Sigmoid colon (tissue), 7 donors: Measurements from ENCODE around the gene PROSER2. TPM values are rescaled to one million over a fixed set of nuclear protein-coding genes. Genes with fewer than 3 reads are reported as not detected.

Experiments used
- DNase-seq: peaks from one replicate; pipeline ENCODE4 v3.0.0-alpha.2; 2019
- H3K27ac ChIP-seq, 4 donors: fragments of 200-600 bp; sonication (generic); one replicate each; pipeline ENCODE4 v1.5.1; 2016 to 2019; ENCODE audit warnings: mild to moderate bottlenecking in 1 of 4
- H3K27me3 ChIP-seq, 3 donors: fragments of 200-600 bp; sonication (generic); one replicate each; pipeline ENCODE4 v1.5.1; 2019; ENCODE audit warnings: mild to moderate bottlenecking in 1 of 3
- H3K36me3 ChIP-seq, 4 donors: fragments of 200-600 bp; sonication (generic); one replicate each; pipeline ENCODE4 v1.5.1; 2016 to 2019
- H3K4me1 ChIP-seq, 4 donors: fragments of 200-600 bp; sonication (generic); one replicate each; pipeline ENCODE4 v1.5.1; 2017 to 2019
- H3K4me3 ChIP-seq, 4 donors: fragments of 200-600 bp; sonication (generic); one replicate each; pipeline ENCODE4 v1.5.1; 2017 to 2019; ENCODE audit warnings: mild to moderate bottlenecking in 2 of 4, moderate library complexity in 1 of 4
- H3K9me3 ChIP-seq, 4 donors: fragments of 200-600 bp in 3 of 4; sonication (generic) in 3 of 4; one replicate each; pipeline versions ENCODE4 v1.5.1 to v1.6.1; 2013 to 2019
- EP300 ChIP-seq, 4 donors: sonication (generic); formaldehyde crosslinking; IDR thresholded peaks; one replicate each; pipeline ENCODE4 v1.6.1; 2017; ENCODE audit warnings: antibody characterized with exemption in 4 of 4
- POLR2A ChIP-seq, 2 donors: fragments of 450-650 bp; IDR thresholded peaks; one replicate each; pipeline ENCODE4 v1.6.1; 2016; ENCODE audit warnings: antibody characterized with exemption in 2 of 2, mild to moderate bottlenecking in 2 of 2, moderate library complexity in 2 of 2
- POLR2AphosphoS5 ChIP-seq, 4 donors: sonication (generic); formaldehyde crosslinking; IDR thresholded peaks; one replicate each; pipeline ENCODE4 v1.6.1; 2017; ENCODE audit warnings: antibody characterized with exemption in 4 of 4
- WGBS, 2 donors: extraction: QIAGEN DNeasy Blood & Tissue Kit; methylation state at CpG; one replicate each; pipeline ENCODE4 v1.1.7; 2013; 5-methylcytosine and 5-hydroxymethylcytosine counted together
- intact Hi-C: fragments of 100-400 bp; cut with DNase I; formaldehyde crosslinking; loops from one replicate; pipeline ENCODE4 v1.15.1; 2023
- polyA plus RNA-seq, 3 donors: library from polyadenylated mRNA; stranded (reverse); fragments of 200-250 nt; gene quantifications; one replicate each; pipeline ENCODE4 v1.2.3, GENCODE V29; 2013
- total RNA-seq, 4 donors: library from RNA; depleted of rRNA; stranded (reverse); fragments of >200 nt; gene quantifications; one replicate each; pipeline ENCODE4 v1.1.0, GENCODE V29; 2016
- TF ChIP-seq, protein P1 (sequence below), 4 experiments: fragments of 450-650 bp in 3 of 4; fragments of 200-600 bp in 1 of 4; IDR thresholded peaks; one replicate each; pipeline ENCODE4 v1.5.1; 2016 to 2019; ENCODE audit warnings: antibody characterized with exemption in 4 of 4, mild to moderate bottlenecking in 3 of 4, moderate library complexity in 2 of 4
- donor health status: healthy with polysubstance abuse.
- donor health status: Bipolar disorder and iron deficiency.
- donor health status: healthy.

Gene PROSER2
- total RNA-seq (1 to 10 TPM in 3 of 4 donors, under 1 TPM in 1; 0.71 to 2.5 (median 1.6) TPM), polyA plus RNA-seq (1 to 10 TPM in 2 of 3 donors, under 1 TPM in 1; 0.60 to 2.8 (median 2.3) TPM)

GRCh38 chr10:11823122-11823988 is at the start of gene PROSER2:
Gene PROSER2, plus strand, starts transcription at chr10:11823356. Its CDS starts 28,722 bp downstream, at chr10:11852078.
- peak in 1 of 4 donors; percentile 39 for TF ChIP-seq POLR2AphosphoS5 (IDR thresholded peaks at IDR 0.05)
- TF ChIP-seq, protein P1, sequence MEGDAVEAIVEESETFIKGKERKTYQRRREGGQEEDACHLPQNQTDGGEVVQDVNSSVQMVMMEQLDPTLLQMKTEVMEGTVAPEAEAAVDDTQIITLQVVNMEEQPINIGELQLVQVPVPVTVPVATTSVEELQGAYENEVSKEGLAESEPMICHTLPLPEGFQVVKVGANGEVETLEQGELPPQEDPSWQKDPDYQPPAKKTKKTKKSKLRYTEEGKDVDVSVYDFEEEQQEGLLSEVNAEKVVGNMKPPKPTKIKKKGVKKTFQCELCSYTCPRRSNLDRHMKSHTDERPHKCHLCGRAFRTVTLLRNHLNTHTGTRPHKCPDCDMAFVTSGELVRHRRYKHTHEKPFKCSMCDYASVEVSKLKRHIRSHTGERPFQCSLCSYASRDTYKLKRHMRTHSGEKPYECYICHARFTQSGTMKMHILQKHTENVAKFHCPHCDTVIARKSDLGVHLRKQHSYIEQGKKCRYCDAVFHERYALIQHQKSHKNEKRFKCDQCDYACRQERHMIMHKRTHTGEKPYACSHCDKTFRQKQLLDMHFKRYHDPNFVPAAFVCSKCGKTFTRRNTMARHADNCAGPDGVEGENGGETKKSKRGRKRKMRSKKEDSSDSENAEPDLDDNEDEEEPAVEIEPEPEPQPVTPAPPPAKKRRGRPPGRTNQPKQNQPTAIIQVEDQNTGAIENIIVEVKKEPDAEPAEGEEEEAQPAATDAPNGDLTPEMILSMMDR (IDR thresholded peaks at IDR 0.05), result no peak
- TF ChIP-seq EP300 (IDR thresholded peaks at IDR 0.05), result no peak
- intact Hi-C loops, result no loop called here
- Histone ChIP-seq H3K4me3 (peak within 1 kb of the TSS; percentile 21 to 59 (median 54)), H3K36me3 (no peaks in the 10 kb centered on the region), H3K27me3 (peaks cover 6 to 77% (median 28%) of the 10 kb centered on the region in 3 donors), H3K27ac (peak within 1 kb of the TSS in 3 of 4 donors; percentile 22 to 60 (median 38)), H3K4me1 (peaks cover 0 to 14% (median 11%) of the 10 kb centered on the region in 4 donors), H3K9me3 (no peaks in the 10 kb centered on the region)
- WGBS, 2 donors, result 1% methylated on average over 114 of the region's 114 CpGs
- no peak for DNase-seq

DNA sequence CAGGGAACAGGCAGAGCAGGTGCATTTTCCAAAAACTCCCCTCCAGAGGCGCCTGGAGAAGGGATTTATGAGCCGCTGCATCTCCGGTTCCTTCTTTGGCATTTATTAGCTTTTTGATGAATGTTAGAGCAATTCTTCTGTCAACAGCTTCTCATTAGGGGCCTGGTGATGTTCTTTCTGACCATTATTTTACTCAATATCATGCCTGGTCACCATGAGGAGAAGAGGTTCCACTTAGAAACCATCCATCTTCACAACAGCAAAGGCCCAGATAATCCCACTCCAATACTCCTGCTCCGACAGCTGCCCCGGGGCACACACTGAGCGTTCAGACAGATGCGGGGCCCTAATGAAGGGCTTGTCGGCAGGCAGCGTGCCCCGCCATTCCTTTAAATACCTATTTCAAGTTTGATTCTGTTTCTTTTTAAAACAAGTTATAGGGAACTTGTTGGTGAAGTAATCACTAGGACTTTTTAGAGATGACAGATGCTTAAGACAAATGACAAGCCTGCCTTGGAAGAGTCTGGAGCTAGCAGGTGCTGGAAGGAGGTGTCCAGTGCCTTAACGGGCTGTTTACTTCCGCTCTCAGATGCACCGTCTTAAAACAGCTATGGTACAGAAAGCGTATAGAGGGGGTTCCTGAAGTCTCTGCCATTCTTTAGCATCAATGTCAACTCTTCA is 49.3 kb upstream of the PROSER2 start:
- no peak overlapping the region for H3K27ac ChIP-seq

DNA sequence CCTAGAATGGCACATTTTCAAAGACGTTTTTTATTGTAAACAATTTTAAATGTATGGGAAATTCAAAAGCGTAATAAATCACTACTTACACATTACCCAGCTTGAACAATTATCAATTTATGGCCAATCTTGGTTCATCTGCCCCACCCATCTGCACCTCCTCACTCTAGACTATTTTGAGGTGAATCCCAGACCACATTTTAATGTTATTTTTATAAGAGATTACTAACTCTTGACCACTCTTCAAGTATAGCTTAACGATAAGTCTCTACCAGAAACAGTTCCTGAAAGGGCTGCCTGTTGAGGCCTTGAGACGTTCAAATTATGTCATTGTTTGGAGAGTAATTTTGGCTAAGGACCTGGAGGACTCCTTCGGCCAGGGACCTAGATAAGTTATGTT is 47.7 kb upstream of the PROSER2 start:
- intact Hi-C loops, result no loop called here
- Histone ChIP-seq H3K4me3 (no peak overlapping the region), H3K27ac (no peak overlapping the region), H3K27me3 (no peaks in the 10 kb centered on the region), H3K9me3 (no peaks in the 10 kb centered on the region), H3K4me1 (no peaks in the 10 kb centered on the region), H3K36me3 (no peaks in the 10 kb centered on the region)
- DNase-seq, result no peak
- TF ChIP-seq, protein P1 (IDR thresholded peaks at IDR 0.05), result no peak
- TF ChIP-seq POLR2AphosphoS5 (IDR thresholded peaks at IDR 0.05) (no peak), EP300 (IDR thresholded peaks at IDR 0.05) (no peak), POLR2A (IDR thresholded peaks at IDR 0.05) (no peak)
- WGBS, 2 donors, result 63% methylated on average over 5 of the region's 5 CpGs

More for the DNA sequence above, 49.3 kb upstream of the PROSER2 start:
- no peak overlapping the region for H3K4me3 ChIP-seq
- intact Hi-C loops, result no loop called here
- no peaks in the 10 kb centered on the region for H3K4me1 ChIP-seq
- 87 to 93% methylated on average over 14 of the region's 14 CpGs for WGBS, 2 donors
- H3K36me3 ChIP-seq, result no peaks in the 10 kb centered on the region
- H3K27me3 ChIP-seq, result no peaks in the 10 kb centered on the region
- TF ChIP-seq, protein P1 (IDR thresholded peaks at IDR 0.05), result no peak
- TF ChIP-seq POLR2A (IDR thresholded peaks at IDR 0.05) (no peak), POLR2AphosphoS5 (IDR thresholded peaks at IDR 0.05) (no peak), EP300 (IDR thresholded peaks at IDR 0.05) (no peak)
- H3K9me3 ChIP-seq, result no peaks in the 10 kb centered on the region
- DNase-seq, result no peak

GRCh38 chr10:11776080-11776479 is 47.1 kb upstream of the PROSER2 start:
- Histone ChIP-seq H3K4me1 (no peaks in the 10 kb centered on the region), H3K4me3 (no peak overlapping the region), H3K27me3 (no peaks in the 10 kb centered on the region), H3K36me3 (no peaks in the 10 kb centered on the region), H3K27ac (no peak overlapping the region), H3K9me3 (no peaks in the 10 kb centered on the region)
- intact Hi-C loops, result no loop called here
- 85 to 88% methylated on average over 3 of the region's 3 CpGs for WGBS, 2 donors
- TF ChIP-seq EP300 (IDR thresholded peaks at IDR 0.05) (no peak), POLR2AphosphoS5 (IDR thresholded peaks at IDR 0.05) (no peak)
- TF ChIP-seq, protein P1 (IDR thresholded peaks at IDR 0.05), result no peak
- no peak for DNase-seq
